ENCODE measurements around the gene NPPC.

NPPC gene

DNA sequence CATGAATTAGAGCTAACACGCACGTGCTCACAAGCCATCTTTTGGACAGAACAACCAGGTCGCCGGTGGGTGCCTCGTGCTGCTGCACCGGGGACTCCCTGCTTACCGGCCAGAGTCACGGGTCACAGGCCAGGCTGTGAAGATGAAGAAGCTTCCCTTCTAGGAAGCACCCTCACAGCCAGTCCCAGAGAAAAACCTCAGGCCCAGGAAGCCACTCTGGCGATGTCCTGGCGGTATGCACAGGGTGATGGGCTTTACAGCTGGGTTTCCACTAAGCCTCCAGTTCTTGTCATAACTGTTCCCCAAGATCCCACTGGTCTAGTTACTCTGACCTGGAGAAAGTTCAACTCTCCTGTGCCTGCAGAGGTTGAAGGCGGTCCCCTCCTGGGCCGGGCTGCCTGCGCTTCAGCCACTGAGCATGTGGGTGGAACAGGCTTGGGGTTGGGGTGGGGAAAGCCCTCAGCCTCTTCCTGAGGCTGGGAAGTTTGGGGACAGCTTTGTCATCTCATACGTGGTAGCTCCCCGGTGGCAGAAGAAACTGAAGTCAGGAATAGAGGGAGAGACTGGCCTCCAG is 20.1 kb upstream of the NPPC start:
- Mint-ChIP-seq H3K27ac (no peak overlapping the region), H3K9me3 (no peaks in the 10 kb centered on the region), H3K36me3 (ENCODE audit: low read depth) (no peaks in the 10 kb centered on the region), H3K4me1 (ENCODE audit: low read depth) (no peaks in the 10 kb centered on the region), H3K27me3 (peaks cover 8% of the 10 kb centered on the region), H3K4me3 (no peak overlapping the region)

DNA sequence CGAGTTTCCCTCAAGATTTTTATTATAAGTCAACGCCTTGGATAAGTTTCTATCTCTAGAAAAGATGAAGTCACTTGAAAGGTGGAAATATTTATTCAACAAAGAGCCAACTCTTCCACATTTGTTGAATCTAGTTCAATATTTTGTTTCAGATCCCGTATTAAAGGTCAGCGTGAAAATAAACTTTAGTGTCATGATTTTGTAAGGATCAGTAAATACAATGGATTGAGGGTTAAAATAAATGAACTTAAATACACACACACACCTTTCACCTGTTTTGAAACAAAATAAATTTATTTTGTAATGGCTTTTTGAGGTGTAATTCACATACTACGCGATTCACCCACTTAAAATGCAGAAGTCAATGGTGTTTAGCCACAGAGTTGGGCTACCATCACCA is 16.0 kb upstream of the NPPC start:
- no peak overlapping the region for H3K27ac Mint-ChIP-seq
- H3K4me3 Mint-ChIP-seq: no peak overlapping the region
- no peaks in the 10 kb centered on the region for H3K9me3 Mint-ChIP-seq
- H3K36me3 Mint-ChIP-seq (ENCODE audit: low read depth): no peaks in the 10 kb centered on the region
- peaks cover 2% of the 10 kb centered on the region for H3K27me3 Mint-ChIP-seq
- no peaks in the 10 kb centered on the region for H3K4me1 Mint-ChIP-seq (ENCODE audit: low read depth)

DNA sequence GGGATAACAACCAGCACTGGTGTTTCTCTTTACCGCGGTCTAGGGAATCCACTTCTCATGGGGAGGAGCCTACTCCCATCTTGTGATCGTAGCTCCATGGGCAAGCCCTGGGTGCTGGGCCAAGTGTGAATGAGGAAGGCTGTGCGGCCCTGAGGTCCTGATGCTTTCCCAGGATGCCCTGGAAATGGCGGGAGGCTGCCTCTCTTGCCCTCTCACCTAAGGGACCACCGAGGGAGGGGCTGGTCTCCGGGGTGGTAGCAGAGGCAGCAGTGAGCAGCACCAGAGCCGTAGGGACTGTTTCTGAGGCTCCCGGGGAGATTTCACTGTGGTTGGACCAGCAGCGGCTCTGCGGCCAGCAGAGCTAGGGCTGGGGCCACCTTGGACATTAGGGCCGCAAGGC is 15.5 kb upstream of the NPPC start:
- Mint-ChIP-seq H3K27me3 (peaks cover 2% of the 10 kb centered on the region), H3K36me3 (ENCODE audit: low read depth) (no peaks in the 10 kb centered on the region), H3K9me3 (no peaks in the 10 kb centered on the region), H3K4me3 (no peak overlapping the region), H3K27ac (no peak overlapping the region), H3K4me1 (ENCODE audit: low read depth) (no peaks in the 10 kb centered on the region)

DNA sequence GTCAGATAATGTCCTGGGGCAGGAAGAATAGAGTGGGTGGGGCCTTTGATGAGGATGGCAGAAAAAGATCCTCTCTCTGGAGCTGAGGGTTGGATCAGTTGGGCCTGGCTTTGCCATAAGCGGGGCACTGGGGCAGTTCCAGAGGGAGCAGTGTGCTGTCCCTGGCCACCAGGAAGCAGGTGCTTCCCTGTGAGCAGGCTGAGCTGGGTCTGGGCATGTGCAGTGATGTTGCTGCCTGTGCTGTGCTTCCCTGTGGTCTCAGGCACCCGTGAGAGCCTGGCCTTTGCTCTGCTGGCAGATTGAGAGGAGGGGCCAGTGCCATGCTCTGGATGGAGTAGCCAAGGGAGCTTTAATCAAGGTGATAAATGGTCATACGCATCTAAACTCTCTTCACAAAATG is 14.6 kb upstream of the NPPC start:
- no peaks in the 10 kb centered on the region for H3K4me1 Mint-ChIP-seq (ENCODE audit: low read depth)
- H3K36me3 Mint-ChIP-seq (ENCODE audit: low read depth): no peaks in the 10 kb centered on the region
- no peaks in the 10 kb centered on the region for H3K9me3 Mint-ChIP-seq
- no peak overlapping the region for H3K4me3 Mint-ChIP-seq
- peaks cover 2% of the 10 kb centered on the region for H3K27me3 Mint-ChIP-seq
- no peak overlapping the region for H3K27ac Mint-ChIP-seq

DNA sequence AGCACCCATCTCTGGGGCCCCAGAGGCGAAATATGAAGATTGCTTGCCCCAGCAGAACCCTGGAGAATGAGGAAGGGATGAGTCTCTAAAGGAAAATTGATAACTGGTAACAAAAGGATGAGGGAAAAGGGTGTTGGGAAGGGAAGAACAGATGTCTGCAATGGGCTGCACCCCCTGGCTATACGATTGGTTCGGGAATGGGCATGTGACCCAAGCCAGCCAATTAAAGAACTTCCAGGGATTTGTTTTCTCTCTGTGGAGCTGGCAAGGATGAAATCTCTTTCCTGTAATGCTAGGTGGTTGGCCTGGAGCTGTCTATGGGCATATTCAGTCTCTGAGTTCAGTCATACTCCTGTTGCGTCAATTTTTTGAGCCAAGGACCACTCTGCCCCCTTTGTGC is 12.8 kb upstream of the NPPC start:
- no peaks in the 10 kb centered on the region for H3K4me1 Mint-ChIP-seq (ENCODE audit: low read depth)
- no peaks in the 10 kb centered on the region for H3K9me3 Mint-ChIP-seq
- no peaks in the 10 kb centered on the region for H3K36me3 Mint-ChIP-seq (ENCODE audit: low read depth)
- H3K27me3 Mint-ChIP-seq: no peaks in the 10 kb centered on the region
- H3K27ac Mint-ChIP-seq: no peak overlapping the region
- H3K4me3 Mint-ChIP-seq: no peak overlapping the region

DNA sequence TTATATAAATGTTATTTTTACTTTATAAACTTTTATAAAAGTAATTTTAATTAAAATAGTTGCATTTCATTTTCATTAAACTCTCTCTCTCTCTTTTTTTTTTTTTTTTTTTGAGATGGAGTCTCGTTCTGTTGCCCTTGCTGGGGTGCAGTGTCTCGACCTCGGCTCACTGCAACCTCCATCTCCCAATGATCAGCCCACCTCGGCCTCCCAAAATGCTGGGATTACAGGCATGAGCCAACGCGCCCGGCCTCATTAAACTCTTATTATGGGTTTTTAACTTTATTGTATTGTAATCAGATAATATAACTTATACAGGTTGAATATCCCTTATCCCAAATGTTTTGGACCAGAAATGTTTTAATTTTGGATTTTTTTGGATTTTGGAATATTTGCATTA is 10.9 kb upstream of the NPPC start:
- Mint-ChIP-seq H3K27me3 (no peaks in the 10 kb centered on the region), H3K9me3 (no peaks in the 10 kb centered on the region), H3K36me3 (ENCODE audit: low read depth) (no peaks in the 10 kb centered on the region), H3K4me3 (no peak overlapping the region), H3K4me1 (ENCODE audit: low read depth) (no peaks in the 10 kb centered on the region), H3K27ac (no peak overlapping the region)

DNA sequence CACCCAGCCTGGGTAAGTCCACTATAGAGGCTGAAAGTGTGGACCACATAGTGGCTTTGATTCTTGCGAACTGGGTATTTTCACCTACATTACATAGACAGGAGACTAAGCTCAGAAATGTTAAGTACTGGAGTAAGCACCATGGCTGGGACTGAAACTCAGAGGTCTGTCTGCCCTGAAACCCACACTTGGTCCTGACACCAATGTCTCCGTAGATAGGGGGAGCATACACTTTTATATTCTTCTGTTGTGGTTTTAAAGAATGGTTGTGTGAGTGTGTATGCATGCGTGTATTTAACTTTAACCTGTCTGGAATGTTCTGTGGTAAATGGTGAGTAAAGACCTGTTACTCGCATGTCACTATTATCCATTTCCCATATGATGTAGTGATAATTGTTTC is 10.3 kb upstream of the NPPC start:
- Mint-ChIP-seq H3K36me3 (ENCODE audit: low read depth) (no peaks in the 10 kb centered on the region), H3K27me3 (no peaks in the 10 kb centered on the region), H3K4me1 (ENCODE audit: low read depth) (no peaks in the 10 kb centered on the region), H3K4me3 (no peak overlapping the region), H3K9me3 (no peaks in the 10 kb centered on the region), H3K27ac (no peak overlapping the region)

GRCh38 chr2:231935815-231936214 is 9.6 kb upstream of the NPPC start:
- Mint-ChIP-seq H3K27me3 (no peaks in the 10 kb centered on the region), H3K4me3 (no peak overlapping the region), H3K4me1 (ENCODE audit: low read depth) (no peaks in the 10 kb centered on the region), H3K27ac (no peak overlapping the region), H3K9me3 (no peaks in the 10 kb centered on the region), H3K36me3 (ENCODE audit: low read depth) (no peaks in the 10 kb centered on the region)

- Mint-ChIP-seq H3K27ac (no peak overlapping the region), H3K4me3 (no peak overlapping the region), H3K36me3 (ENCODE audit: low read depth) (no peaks in the 10 kb centered on the region), H3K9me3 (no peaks in the 10 kb centered on the region), H3K27me3 (no peaks in the 10 kb centered on the region), H3K4me1 (ENCODE audit: low read depth) (no peaks in the 10 kb centered on the region)
Measured at GRCh38 chr2:231935207-231935524, 9.0 kb upstream of the NPPC start.

- H3K9me3 Mint-ChIP-seq: no peaks in the 10 kb centered on the region
- H3K4me3 Mint-ChIP-seq: no peak overlapping the region
- H3K36me3 Mint-ChIP-seq (ENCODE audit: low read depth): no peaks in the 10 kb centered on the region
- no peaks in the 10 kb centered on the region for H3K27me3 Mint-ChIP-seq
- H3K4me1 Mint-ChIP-seq (ENCODE audit: low read depth): no peaks in the 10 kb centered on the region
- H3K27ac Mint-ChIP-seq: no peak overlapping the region
Measured at GRCh38 chr2:231934441-231935206, 8.4 kb upstream of the NPPC start.

GRCh38 chr2:231933916-231934401 is 7.8 kb upstream of the NPPC start:
- H3K27ac Mint-ChIP-seq: no peak overlapping the region
- H3K4me1 Mint-ChIP-seq (ENCODE audit: low read depth): no peaks in the 10 kb centered on the region
- no peaks in the 10 kb centered on the region for H3K9me3 Mint-ChIP-seq
- no peak overlapping the region for H3K4me3 Mint-ChIP-seq
- peaks cover 2% of the 10 kb centered on the region for H3K27me3 Mint-ChIP-seq
- H3K36me3 Mint-ChIP-seq (ENCODE audit: low read depth): no peaks in the 10 kb centered on the region

GRCh38 chr2:231932985-231933915 is 7.1 kb upstream of the NPPC start:
- H3K36me3 Mint-ChIP-seq (ENCODE audit: low read depth): no peaks in the 10 kb centered on the region
- H3K27ac Mint-ChIP-seq: no peak overlapping the region
- H3K9me3 Mint-ChIP-seq: no peaks in the 10 kb centered on the region
- peaks cover 8% of the 10 kb centered on the region for H3K27me3 Mint-ChIP-seq
- H3K4me3 Mint-ChIP-seq: no peak overlapping the region
- no peaks in the 10 kb centered on the region for H3K4me1 Mint-ChIP-seq (ENCODE audit: low read depth)

DNA sequence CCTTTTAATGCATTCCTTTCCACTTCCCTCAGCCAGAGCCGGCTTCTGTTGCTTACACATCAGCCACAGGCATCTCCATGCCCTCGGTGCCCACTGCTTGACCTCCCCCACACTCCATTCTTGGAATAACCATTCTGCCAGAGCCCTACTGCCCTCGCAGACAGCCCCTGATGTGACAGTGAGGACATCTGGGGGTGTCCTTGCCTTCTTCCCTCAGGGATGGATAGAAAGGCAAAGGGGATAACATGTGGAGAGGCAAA is 6.4 kb upstream of the NPPC start:
- H3K27ac Mint-ChIP-seq: no peak overlapping the region
- no peaks in the 10 kb centered on the region for H3K4me1 Mint-ChIP-seq (ENCODE audit: low read depth)
- no peaks in the 10 kb centered on the region for H3K9me3 Mint-ChIP-seq
- H3K27me3 Mint-ChIP-seq: peaks cover 14% of the 10 kb centered on the region
- H3K36me3 Mint-ChIP-seq (ENCODE audit: low read depth): no peaks in the 10 kb centered on the region
- H3K4me3 Mint-ChIP-seq: no peak overlapping the region

DNA sequence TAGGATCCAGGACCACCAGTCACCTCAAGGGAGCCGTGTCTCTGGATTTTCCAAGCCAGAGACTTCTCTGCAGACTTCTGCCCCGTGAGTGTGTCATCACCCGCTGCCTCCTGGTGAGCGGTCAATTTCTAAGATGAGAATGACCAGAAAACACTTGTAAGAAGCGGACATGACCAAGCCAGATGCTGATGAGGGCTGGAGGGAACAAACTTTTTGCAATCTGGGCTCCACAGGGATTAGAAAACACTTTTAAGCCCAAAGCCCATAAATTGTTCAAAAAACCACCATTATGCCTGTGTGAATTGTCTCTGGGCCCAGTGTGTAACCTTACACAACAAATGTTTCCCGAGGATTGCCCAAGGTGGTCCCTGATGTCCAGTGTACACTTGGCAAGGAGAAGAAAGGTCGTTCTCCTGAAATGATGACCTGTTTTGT is 5.3 kb upstream of the NPPC start:
- Mint-ChIP-seq H3K9me3 (no peaks in the 10 kb centered on the region), H3K27ac (no peak overlapping the region), H3K36me3 (ENCODE audit: low read depth) (no peaks in the 10 kb centered on the region), H3K27me3 (peaks cover 25% of the 10 kb centered on the region), H3K4me1 (ENCODE audit: low read depth) (peaks cover 8% of the 10 kb centered on the region), H3K4me3 (no peak overlapping the region)

- Mint-ChIP-seq H3K27ac (no peak overlapping the region), H3K27me3 (peaks cover 26% of the 10 kb centered on the region), H3K9me3 (no peaks in the 10 kb centered on the region), H3K4me1 (ENCODE audit: low read depth) (peaks cover 9% of the 10 kb centered on the region), H3K36me3 (ENCODE audit: low read depth) (no peaks in the 10 kb centered on the region), H3K4me3 (no peak overlapping the region)
Measured at GRCh38 chr2:231930593-231931281, 4.5 kb upstream of the NPPC start.
